Kasumi-1 (cell line): Measurements from ENCODE around the gene STK35.

Source experiments
- DNase-seq, 2 experiments: peaks; one replicate each; lab custom pipeline; 2025; lab: John Stamatoyannopoulos, UW

STK35 gene

GRCh38 chr20:2104236-2104635 is 2.6 kb downstream of the STK35 start:
- DNase-seq = peak; percentile 7 to 23

- DNase-seq = no peak
Measured at GRCh38 chr20:2108498-2108897, 6.9 kb downstream of the STK35 start.

DNA sequence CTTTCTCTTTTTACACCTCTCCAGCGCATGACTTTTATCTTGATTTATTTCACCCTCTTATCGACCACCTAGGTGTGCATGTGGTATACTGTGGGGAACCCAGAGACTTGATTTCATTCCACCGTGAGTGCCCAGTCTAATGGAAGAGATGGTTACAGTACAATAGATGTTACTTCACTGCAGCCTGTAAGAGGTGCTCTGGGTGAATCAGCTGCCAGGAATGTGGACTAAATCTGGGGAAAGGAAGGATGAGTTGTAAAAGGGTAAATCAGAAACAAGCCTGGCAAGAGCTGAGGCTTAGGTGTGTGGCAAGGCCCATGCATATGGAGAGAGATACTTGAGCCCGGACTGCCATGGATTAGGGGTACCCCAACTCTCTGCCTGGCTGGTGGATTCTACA is 7.4 kb downstream of the STK35 start:
- DNase-seq = no peak

GRCh38 chr20:2109425-2110210 is 8.0 kb downstream of the STK35 start:
- DNase-seq = no peak

- DNase-seq = no peak
Measured at GRCh38 chr20:2112910-2113309, 11.3 kb downstream of the STK35 start.

- DNase-seq = no peak
Measured at GRCh38 chr20:2114127-2114959, 12.7 kb downstream of the STK35 start.

- no peak for DNase-seq
Measured at GRCh38 chr20:2114990-2115681, 13.5 kb downstream of the STK35 start.

GRCh38 chr20:2116170-2116940 is 14.7 kb downstream of the STK35 start:
- DNase-seq = no peak

- DNase-seq = no peak
Measured at GRCh38 chr20:2118783-2119182, 17.2 kb downstream of the STK35 start.

DNA sequence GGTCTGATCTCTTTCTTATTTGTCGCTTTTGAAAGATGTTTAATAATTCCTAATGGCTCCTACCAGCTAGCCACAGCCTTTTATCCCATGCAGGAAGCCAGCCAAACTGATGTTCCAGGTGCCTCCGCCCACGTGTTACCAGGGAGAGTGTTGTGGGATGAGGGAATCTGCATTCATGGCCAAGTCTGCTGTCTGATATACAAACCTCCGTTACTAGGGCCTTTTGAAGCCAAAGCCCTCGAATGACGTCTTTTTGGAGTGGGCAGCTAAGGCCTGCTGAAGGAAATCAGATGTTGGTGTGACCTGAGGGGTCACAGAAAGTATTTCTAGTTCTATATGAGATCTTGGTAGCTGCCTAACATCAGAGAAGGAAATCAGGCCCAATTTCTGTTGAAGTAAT is 21.3 kb downstream of the STK35 start:
- DNase-seq = no peak

DNA sequence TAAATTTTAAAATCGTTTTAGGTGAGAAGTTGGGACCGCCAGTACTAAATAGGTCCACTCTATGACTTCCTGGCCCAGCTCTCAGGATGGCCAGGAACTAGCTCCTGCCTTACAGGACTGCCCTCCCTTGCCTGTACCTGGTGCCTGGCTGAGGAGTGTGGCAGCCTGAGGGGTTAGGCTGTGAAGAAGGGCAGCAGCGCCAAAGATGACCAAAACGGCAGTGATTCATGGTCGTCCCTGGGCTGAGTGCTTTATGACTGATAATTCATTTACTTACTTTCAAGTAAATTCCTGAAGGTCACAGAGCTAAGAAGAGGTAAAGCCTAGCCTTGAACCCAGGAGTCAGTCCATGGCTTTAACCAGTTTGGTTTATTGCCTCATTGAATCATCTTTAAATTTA is 22.1 kb downstream of the STK35 start:
- no peak for DNase-seq

DNA sequence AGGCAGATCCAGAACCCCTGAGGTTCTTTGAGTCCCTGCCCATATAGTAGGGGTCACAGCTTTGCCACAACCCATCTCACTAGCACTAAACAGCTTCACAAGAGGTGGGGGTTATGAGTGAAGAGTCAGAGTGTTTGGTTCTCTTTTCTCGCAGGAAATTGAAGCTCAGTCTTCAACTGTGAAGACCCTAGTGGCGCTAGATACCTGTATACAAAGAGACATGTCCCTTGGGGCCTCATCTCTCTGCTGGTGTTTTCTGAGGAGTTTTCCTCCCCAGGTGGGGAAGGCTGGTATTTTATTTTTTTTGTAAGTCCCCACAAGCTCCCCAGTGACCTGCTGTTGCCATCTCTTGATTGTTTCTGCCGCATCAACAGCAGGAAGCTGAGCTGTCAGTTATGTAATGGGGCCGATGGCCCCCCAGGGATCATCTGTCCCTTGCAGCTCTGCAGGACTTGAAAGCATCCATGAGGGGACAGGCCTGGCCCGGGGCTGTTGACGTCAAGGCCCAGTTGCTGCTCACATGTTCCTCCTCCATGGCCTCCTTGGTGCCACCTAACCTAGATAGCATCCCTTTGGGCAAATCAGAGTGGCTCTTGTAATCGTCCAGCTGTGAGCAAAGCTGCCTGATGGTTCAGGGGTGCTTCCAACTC is 23.1 kb downstream of the STK35 start:
- DNase-seq = no peak

DNA sequence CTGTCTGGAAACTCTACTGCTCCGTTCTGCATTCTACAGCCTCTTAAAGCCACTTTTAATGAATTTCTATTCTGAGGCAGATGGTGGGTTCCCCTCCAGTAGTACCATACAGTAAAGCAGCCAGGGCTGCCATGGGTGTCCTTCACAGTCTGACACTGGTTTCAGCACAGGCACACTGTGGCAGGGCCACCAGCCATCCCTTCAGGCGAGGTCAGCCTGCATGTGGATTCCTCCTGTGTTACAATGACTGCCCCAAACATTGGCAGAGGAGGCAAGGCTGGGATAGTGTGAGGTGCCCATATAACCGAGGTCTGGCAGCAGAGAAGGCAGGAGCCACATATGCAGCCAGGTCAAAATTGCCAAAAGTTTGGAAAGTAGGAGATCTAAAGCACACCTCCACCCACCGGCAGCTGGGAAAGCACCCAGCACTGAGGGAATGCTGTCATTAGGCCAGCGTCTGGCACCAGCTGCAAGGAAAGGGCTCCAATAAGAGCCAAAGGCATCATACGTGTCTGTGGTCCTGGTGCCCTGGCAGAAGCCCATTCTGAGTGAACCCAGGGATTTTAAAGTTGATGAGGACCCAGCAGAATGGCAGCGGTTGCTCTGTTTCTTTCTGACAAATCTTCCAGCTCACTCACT is 24.0 kb downstream of the STK35 start:
- no peak for DNase-seq

DNA sequence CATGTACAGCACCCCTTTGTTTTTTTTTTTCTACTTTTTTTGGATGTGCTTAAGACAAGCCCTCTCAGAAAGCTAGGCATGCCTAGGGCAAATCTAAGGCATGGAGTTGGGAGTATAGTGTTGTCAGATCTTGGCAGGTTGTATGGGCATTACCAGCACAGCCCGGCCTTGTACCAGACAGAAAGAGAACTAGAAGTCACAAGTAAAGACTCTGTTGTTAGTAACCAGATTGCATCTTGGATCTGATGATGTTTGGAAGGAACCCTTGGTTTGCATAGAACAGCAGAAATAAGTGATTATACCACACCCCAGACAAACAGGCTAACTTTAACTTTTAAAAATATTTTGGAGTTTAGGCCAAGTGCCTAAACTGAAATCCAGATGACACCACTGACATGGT is 25.6 kb downstream of the STK35 start:
- DNase-seq = no peak

DNA sequence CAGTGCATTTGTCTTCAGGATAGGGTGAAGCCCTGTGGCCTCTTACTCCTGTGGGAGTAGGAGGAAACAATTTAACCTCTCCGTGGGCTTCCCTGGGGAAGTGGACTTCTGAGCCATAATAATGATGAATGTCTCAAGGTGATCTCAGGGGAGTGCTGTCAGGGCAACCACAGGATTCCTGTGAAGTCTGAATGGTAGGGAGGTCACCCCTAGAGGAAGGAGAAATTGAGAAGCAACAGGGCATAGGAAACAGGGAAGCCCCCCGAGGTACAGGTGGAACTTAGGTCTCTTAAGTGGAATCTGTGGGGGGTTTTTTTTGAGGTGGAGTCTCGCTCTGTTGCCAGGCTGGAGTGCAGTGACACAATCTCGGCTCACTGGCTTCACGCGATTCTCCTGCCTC is 26.9 kb downstream of the STK35 start:
- DNase-seq = no peak

GRCh38 chr20:2130062-2130591 is 28.5 kb downstream of the STK35 start:
- no peak for DNase-seq

DNA sequence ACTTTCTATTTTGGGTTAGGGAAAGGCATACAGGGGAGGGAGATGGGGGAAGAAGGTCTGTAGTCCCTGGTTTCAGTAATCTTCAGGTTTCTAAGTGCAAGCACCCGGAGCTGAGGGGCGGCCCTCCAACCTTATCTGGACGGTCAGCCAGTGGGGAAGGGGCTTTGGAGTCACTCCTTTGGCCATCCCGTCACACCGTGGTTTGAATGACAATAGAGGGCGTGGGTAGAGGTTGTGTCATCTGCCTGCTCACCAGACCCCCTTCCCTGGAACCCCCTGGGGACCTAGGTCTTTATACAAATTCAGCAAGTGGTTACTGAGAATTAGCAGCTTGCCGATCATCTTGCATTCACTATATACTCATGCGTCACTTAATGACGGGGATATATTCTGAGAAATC is 29.1 kb downstream of the STK35 start:
- DNase-seq = no peak

DNA sequence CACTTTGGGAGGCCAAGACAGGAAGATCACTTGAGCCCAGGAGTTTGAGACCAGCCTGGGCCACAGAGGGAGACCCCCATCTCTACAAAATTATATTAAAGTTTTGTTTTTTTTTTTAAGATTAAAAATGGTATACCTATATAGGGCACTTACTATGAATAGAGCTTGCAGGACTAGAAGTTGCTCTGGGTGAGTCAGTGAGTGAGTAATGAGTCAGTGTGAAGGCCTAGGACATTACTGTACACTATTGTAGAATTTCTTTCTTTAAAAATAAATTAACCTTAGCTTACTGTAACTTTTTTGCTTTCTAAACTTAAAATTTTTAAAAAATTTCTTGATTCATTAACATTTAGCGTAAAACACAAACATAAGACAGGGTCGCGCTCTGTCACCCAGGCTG is 29.7 kb downstream of the STK35 start:
- DNase-seq = no peak

DNA sequence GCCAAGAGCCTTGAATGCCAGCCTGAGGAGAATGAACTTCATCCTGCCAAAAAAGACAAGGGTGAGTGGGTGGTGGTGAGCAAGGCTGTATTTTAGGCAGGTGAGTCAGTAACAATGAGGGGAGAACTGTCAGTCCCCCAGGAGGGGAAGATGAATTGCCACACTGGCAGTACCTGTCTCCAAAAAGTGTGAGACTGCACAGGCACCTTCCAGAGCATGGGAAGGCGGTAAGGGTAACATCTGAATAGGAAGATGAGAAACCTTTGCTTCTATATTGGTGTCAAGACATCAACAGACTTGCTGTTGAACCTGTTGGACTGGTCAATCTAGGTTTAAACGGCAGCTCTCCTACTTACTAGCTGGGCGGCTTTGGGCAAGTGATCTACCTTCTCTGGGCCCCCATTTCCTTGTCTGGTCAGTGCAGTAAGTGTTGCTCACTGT is 30.9 kb downstream of the STK35 start:
- no peak for DNase-seq

GRCh38 chr20:2133318-2134183 is 31.9 kb downstream of the STK35 start:
- DNase-seq = no peak
